Endothelial cell of umbilical vein (primary cell): ENCODE results near the gene PLD1. TPM values are rescaled to one million over a fixed set of nuclear protein-coding genes. Genes with fewer than 3 reads are reported as not detected.

Experiments
- BruUV-seq: library from RNA; stranded (reverse); fragments of 400-500 nt; replicated peaks from 2 replicates; lab custom pipeline; 2021; lab: Mats Ljungman, UMichigan
- CTCF ChIA-PET: fragments of 300-600, 350-600 bp; sonication (Branson Sonifier 250); formaldehyde crosslinking; loops from one replicate; lab custom pipeline; 2021; ENCODE audit warnings: antibody characterized with exemption, inconsistent platforms; lab: Charles Lee
- POLR2A ChIA-PET: fragments of 300-600, 350-600 bp; sonication (Branson Sonifier 250); formaldehyde crosslinking; loops from one replicate; lab custom pipeline; 2021; ENCODE audit warnings: antibody characterized with exemption, inconsistent platforms; lab: Charles Lee
- DNase-seq: peaks from one replicate; pipeline ENCODE4 v3.0.0-alpha.2; 2011; ENCODE audit warnings: low read depth, low spot score
- FAIRE-seq: peaks from 2 replicates; lab custom pipeline; 2011; peaks lifted over from hg19 to GRCh38; lab: Jason Lieb, UNC
- H2AFZ ChIP-seq: 2 replicates; pipeline ENCODE4 v1.6.0; 2012; ENCODE audit warnings: low read depth, low read length, control low read depth, inconsistent platforms
- H3K27ac ChIP-seq: 2 replicates; pipeline ENCODE4 v1.5.1; 2011; ENCODE audit warnings: low read depth, mild to moderate bottlenecking, control low read depth, low read length, moderate library complexity; ENCODE audit not compliant: insufficient read depth
- H3K27me3 ChIP-seq, 2 experiments: 2 replicates each; pipeline versions ENCODE4 v1.6.0 to v1.6.1; 2011; ENCODE audit warnings: low read length in 2 of 2, mixed read lengths in 1 of 2; ENCODE audit not compliant: control insufficient read depth in 2 of 2, insufficient read depth in 2 of 2
- H3K36me3 ChIP-seq, 2 experiments: 2 replicates in 1 of 2; 3 replicates in 1 of 2; pipeline ENCODE4 v1.5.1; 2011; ENCODE audit warnings: low read length in 2 of 2, mild to moderate bottlenecking in 1 of 2, moderate library complexity in 1 of 2; ENCODE audit not compliant: control insufficient read depth in 2 of 2, insufficient read depth in 2 of 2; ENCODE audit errors: extremely low read depth in 1 of 2
- H3K4me1 ChIP-seq: 3 replicates; pipeline ENCODE4 v1.5.1; 2011; ENCODE audit warnings: mild to moderate bottlenecking, low read length; ENCODE audit not compliant: control insufficient read depth, insufficient read depth; ENCODE audit errors: extremely low read depth
- H3K4me2 ChIP-seq: 2 replicates; pipeline ENCODE4 v1.6.1; 2011; ENCODE audit warnings: low read length, control low read depth, mixed read lengths; ENCODE audit not compliant: insufficient read depth
- H3K4me3 ChIP-seq, 3 experiments: fragments of 200-600 bp in 1 of 3; sonication (generic), shearing (Covaris generic) in 1 of 3; replicated peaks in 1 of 3; 2 replicates each; pipeline ENCODE4 v1.5.1; 2011 to 2016; ENCODE audit warnings: control low read depth in 3 of 3, low read length in 3 of 3, mild to moderate bottlenecking in 2 of 3, inconsistent platforms in 1 of 3, low read depth in 1 of 3, moderate library complexity in 1 of 3; ENCODE audit not compliant: insufficient read depth in 1 of 3
- H3K79me2 ChIP-seq: 2 replicates; pipeline ENCODE4 v1.6.0; 2012; ENCODE audit warnings: low read length, inconsistent platforms; ENCODE audit not compliant: control insufficient read depth, insufficient read depth
- H3K9ac ChIP-seq: replicated peaks from 2 replicates; pipeline ENCODE3; 2011; ENCODE audit warnings: low read length, control low read depth; ENCODE audit not compliant: insufficient read depth; ENCODE audit errors: extremely low read depth
- H3K9me1 ChIP-seq: replicated peaks from 3 replicates; pipeline ENCODE4 v1.6.0; 2011; ENCODE audit warnings: mild to moderate bottlenecking, low read length; ENCODE audit not compliant: control insufficient read depth, insufficient read depth; ENCODE audit errors: extremely low read depth
- H3K9me3 ChIP-seq: replicated peaks from 2 replicates; pipeline ENCODE4 v1.5.1; 2012; ENCODE audit warnings: low read length, inconsistent platforms; ENCODE audit not compliant: control insufficient read depth, insufficient read depth
- H4K20me1 ChIP-seq: replicated peaks from 2 replicates; pipeline ENCODE3; 2011; ENCODE audit warnings: mild to moderate bottlenecking, low read length; ENCODE audit not compliant: control insufficient read depth, insufficient read depth; ENCODE audit errors: extremely low read depth
- EZH2 ChIP-seq: IDR thresholded peaks from 2 replicates; pipeline ENCODE4 v1.6.1; 2012; ENCODE audit warnings: borderline replicate concordance, low read depth, mild to moderate bottlenecking, moderate library complexity, low read length, inconsistent platforms; ENCODE audit not compliant: severe bottlenecking
- FOS ChIP-seq: IDR thresholded peaks from 2 replicates; pipeline ENCODE4 v1.6.1; 2011; ENCODE audit warnings: mild to moderate bottlenecking, low read length, moderate library complexity, borderline replicate concordance; ENCODE audit not compliant: insufficient read depth
- GATA2 ChIP-seq: IDR thresholded peaks from 2 replicates; pipeline ENCODE4 v1.7.0; 2011; ENCODE audit warnings: low read depth, mild to moderate bottlenecking, moderate library complexity, mixed read lengths, low read length; ENCODE audit not compliant: insufficient read length, insufficient read depth
- JUN ChIP-seq: IDR thresholded peaks from 2 replicates; pipeline ENCODE4 v1.6.1; 2011; ENCODE audit warnings: borderline replicate concordance, low read depth; ENCODE audit not compliant: insufficient read length, insufficient read depth
- POLR2A ChIP-seq: IDR thresholded peaks from 2 replicates; pipeline ENCODE4 v1.6.1; 2012; ENCODE audit warnings: low read depth, mild to moderate bottlenecking, control low read depth, low read length
- POLR2AphosphoS5 ChIP-seq: IDR thresholded peaks from 2 replicates; pipeline ENCODE4 v1.6.1; 2012; ENCODE audit warnings: low read depth, mild to moderate bottlenecking, control low read depth, low read length, moderate library complexity; ENCODE audit not compliant: insufficient read depth
- dilution Hi-C: fragments of 300-500 bp; cut with MboI; formaldehyde crosslinking; loops from one replicate; pipeline ENCODE4 v1.15.0; 2019; ENCODE audit warnings: low sequenced_read_pairs; ENCODE audit not compliant: extremely low pct_ligation_motif_present
- intact Hi-C: fragments of 100-400 bp; cut with micrococcal nuclease; formaldehyde crosslinking; loops from one replicate; pipeline ENCODE4 v1.10.0; 2022
- polyA plus RNA-seq, 4 experiments: library from polyadenylated mRNA; depleted of rRNA in 3 of 4; stranded (reverse) in 3 of 4; unstranded in 1 of 4; fragments of >200 nt; gene quantifications; 2 replicates each; pipeline versions ENCODE4 v1.2.1 to v1.2.3, GENCODE V29; 2011 to 2012; ENCODE audit warnings: missing spikeins in 1 of 4
- total RNA-seq: library from RNA; stranded (reverse); gene quantifications from 2 replicates; pipeline ENCODE4 v1.2.3, GENCODE V29; 2021
- TF ChIP-seq, protein P1 (sequence below), 2 donors: IDR thresholded peaks; 1 replicate in 1 of 2; 2 replicates in 1 of 2; pipeline ENCODE4 v1.5.1; 2011; ENCODE audit warnings: low read length in 2 of 2, mild to moderate bottlenecking in 2 of 2, moderate library complexity in 2 of 2, control low read depth in 1 of 2, inconsistent platforms in 1 of 2, low read depth in 1 of 2; ENCODE audit not compliant: insufficient read depth in 1 of 2; ENCODE audit errors: extremely low read depth in 1 of 2
- TF ChIP-seq, protein P2 (sequence below): IDR thresholded peaks from 2 replicates; pipeline ENCODE4 v1.6.1; 2011; ENCODE audit not compliant: insufficient read depth, insufficient read length

The PLD1 gene
- total and polyA plus RNA-seq, 2 donors (not counting 3 experiments of a cell fraction or from before 2014, with no cell fraction given): 42.0 to 108 TPM

DNA sequence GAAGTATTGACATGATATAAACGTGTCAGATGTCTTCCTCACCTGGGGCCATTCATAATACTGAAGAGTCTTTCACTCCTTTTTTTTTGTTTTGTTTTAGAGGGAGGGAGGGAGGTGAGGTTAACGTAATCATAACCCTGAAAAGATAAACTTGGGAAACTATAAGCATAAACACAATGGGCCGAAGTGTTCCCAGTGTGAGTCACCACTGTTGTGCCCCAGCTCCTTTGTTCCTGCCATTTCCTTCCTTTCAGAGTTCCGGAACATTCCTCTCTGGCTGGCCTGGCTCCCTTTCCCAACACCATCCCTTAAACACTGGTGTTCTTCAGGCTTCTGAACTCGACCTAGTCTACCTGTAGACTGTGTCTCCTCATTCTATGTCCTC lies 18.6 kb downstream of the PLD1 start:
- H3K9me3 ChIP-seq: no peaks in the 10 kb centered on the region
- ChIA-PET POLR2A (interaction anchor here (1.2 to 1.8 kb wide), 4 partner anchors 10 to 21 kb away, joined by 4 to 11 read pairs (median 7); partner anchors contain the start of gene PLD1), CTCF (interaction anchor here (1.0 to 3.6 kb wide), 10 partner anchors 10 to 483 kb away, joined by 3 to 23 read pairs (median 6); partner anchors contain the start of gene PLD1)
- H3K27me3 ChIP-seq: no peaks in the 10 kb centered on the region
- peak overlapping the region; percentile 82 for H3K9ac ChIP-seq
- peak; percentile 98 for DNase-seq
- no peaks in the 10 kb centered on the region for H4K20me1 ChIP-seq
- H3K4me3 ChIP-seq: no peak overlapping the region
- FAIRE-seq: peak; percentile 94
- peaks cover 65% of the 10 kb centered on the region for H3K4me1 ChIP-seq
- H3K9me1 ChIP-seq: no peaks in the 10 kb centered on the region
- H3K36me3 ChIP-seq: no peaks in the 10 kb centered on the region
- peak overlapping the region; percentile 66 for H3K4me2 ChIP-seq
- intact Hi-C loops (loop anchor here (1.0 to 2.0 kb wide), 6 partner anchors 11 to 249 kb away; no protein-coding TSS in a partner anchor), dilution Hi-C loops (no loop called here)
- H2AFZ ChIP-seq: no peak overlapping the region
- peaks cover 33% of the 10 kb centered on the region for H3K79me2 ChIP-seq
- no TSS peak for BruUV-seq
- peak overlapping the region; percentile 99 for H3K27ac ChIP-seq
- TF ChIP-seq FOS: peak; percentile 98
- no peak for TF ChIP-seq EZH2
- TF ChIP-seq, protein P1, sequence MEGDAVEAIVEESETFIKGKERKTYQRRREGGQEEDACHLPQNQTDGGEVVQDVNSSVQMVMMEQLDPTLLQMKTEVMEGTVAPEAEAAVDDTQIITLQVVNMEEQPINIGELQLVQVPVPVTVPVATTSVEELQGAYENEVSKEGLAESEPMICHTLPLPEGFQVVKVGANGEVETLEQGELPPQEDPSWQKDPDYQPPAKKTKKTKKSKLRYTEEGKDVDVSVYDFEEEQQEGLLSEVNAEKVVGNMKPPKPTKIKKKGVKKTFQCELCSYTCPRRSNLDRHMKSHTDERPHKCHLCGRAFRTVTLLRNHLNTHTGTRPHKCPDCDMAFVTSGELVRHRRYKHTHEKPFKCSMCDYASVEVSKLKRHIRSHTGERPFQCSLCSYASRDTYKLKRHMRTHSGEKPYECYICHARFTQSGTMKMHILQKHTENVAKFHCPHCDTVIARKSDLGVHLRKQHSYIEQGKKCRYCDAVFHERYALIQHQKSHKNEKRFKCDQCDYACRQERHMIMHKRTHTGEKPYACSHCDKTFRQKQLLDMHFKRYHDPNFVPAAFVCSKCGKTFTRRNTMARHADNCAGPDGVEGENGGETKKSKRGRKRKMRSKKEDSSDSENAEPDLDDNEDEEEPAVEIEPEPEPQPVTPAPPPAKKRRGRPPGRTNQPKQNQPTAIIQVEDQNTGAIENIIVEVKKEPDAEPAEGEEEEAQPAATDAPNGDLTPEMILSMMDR (IDR thresholded peaks at IDR 0.05; ENCODE audit: extremely low read depth in 1 of 2, insufficient read depth in 1 of 2, low read depth in 1 of 2, low read length in 2 of 2): no peak
- TF ChIP-seq, protein P2, sequence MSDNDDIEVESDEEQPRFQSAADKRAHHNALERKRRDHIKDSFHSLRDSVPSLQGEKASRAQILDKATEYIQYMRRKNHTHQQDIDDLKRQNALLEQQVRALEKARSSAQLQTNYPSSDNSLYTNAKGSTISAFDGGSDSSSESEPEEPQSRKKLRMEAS: no peak
- peak; percentile 83 for TF ChIP-seq GATA2
- TF ChIP-seq POLR2A: peak; percentile 81
- peak; percentile 94 for TF ChIP-seq POLR2AphosphoS5
- peak; percentile 98 for TF ChIP-seq JUN
